BE2C (cell line): Measurements from ENCODE around the gene PDE2A.

Experiments used
- DNase-seq: peaks from one replicate; pipeline ENCODE4 v3.0.0-alpha.2; 2020
- H3K27me3 ChIP-seq: fragments of 250-450 bp; sonication (Bioruptor Pico); 2 replicates; pipeline ENCODE4 v1.5.1; 2020; ENCODE audit warnings: mild to moderate bottlenecking
- H3K36me3 ChIP-seq: fragments of 250-450 bp; sonication (Bioruptor Pico); 2 replicates; pipeline ENCODE4 v1.5.1; 2020; ENCODE audit warnings: mild to moderate bottlenecking
- H3K4me1 ChIP-seq: fragments of 250-450 bp; sonication (Bioruptor Pico); 2 replicates; pipeline ENCODE4 v1.5.1; 2020
- H3K4me3 ChIP-seq: 2 replicates; pipeline ENCODE4 v1.5.1; 2011; ENCODE audit warnings: low read depth, low read length
- H3K9me3 ChIP-seq: fragments of 250-450 bp; sonication (Bioruptor Pico); 2 replicates; pipeline ENCODE4 v1.5.1; 2020
- TF ChIP-seq, protein P1 (sequence below): IDR thresholded peaks from 2 replicates; pipeline ENCODE4 v1.5.1; 2012; ENCODE audit warnings: mild to moderate bottlenecking, low read depth, low read length

The PDE2A gene

DNA sequence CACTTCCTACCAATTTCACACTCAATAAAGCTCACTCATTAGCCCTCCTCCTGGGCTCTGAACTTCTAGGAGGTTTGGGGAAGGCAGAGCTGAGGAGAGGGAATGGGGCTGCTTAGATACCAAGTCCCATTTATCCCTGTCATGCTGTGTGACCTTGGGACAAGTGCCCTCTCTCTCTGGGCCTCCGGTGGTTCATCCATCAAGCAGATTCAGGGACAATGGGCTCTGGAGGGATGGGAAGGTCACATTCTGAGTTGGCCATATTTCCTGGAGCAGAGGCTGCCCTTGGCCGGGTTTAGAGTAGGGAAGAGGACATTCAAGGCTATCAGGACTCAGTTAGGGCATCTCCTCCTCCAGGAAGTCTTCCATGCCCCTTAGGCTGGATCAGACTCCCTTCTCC, 66.7 kb downstream of the PDE2A start:
- no peak for DNase-seq
- TF ChIP-seq, protein P1, sequence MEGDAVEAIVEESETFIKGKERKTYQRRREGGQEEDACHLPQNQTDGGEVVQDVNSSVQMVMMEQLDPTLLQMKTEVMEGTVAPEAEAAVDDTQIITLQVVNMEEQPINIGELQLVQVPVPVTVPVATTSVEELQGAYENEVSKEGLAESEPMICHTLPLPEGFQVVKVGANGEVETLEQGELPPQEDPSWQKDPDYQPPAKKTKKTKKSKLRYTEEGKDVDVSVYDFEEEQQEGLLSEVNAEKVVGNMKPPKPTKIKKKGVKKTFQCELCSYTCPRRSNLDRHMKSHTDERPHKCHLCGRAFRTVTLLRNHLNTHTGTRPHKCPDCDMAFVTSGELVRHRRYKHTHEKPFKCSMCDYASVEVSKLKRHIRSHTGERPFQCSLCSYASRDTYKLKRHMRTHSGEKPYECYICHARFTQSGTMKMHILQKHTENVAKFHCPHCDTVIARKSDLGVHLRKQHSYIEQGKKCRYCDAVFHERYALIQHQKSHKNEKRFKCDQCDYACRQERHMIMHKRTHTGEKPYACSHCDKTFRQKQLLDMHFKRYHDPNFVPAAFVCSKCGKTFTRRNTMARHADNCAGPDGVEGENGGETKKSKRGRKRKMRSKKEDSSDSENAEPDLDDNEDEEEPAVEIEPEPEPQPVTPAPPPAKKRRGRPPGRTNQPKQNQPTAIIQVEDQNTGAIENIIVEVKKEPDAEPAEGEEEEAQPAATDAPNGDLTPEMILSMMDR: no peak
- H3K4me3 ChIP-seq: no peak overlapping the region
- peaks cover under 1% of the 10 kb centered on the region; the same call in 1 of the 2 replicates for H3K4me1 ChIP-seq
- no peaks in the 10 kb centered on the region for H3K27me3 ChIP-seq
- no peaks in the 10 kb centered on the region for H3K9me3 ChIP-seq
- peaks cover 86% of the 10 kb centered on the region for H3K36me3 ChIP-seq

DNA sequence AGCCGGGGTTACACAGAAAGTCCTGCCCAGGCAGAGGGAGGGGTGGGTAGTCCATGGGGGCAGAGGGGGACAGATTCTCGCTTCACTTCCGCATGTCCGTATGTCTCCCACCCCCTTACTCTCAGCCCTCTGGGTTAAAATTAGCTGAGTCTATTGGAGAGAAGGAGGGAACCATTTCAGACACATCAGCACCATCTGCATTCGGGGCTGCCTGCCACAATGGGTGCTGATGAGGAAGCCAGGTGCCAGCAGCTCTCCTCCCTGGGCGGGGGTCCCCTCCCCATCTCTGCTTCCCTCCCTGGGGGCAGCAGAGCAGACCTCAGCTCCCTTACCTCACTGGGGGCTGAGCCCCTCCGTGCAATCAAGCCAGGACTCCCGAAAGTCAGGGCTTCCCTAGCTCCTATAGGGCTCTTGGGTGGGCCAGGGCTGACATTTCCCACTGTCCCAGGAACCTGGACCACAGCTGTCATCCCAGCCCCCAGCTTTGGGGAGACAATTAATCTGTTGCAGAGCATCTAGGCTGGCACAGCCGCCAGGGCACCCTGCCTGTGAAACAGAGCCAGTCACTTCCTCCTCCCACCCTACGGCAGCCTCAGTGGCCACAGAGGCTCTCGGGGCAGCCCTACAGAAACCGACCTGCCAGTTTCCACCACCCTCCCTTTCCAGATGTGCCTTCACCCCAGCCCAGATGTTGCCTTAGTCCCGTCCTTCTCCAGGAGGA, 67.3 kb downstream of the PDE2A start:
- H3K4me1 ChIP-seq: peaks cover 3% of the 10 kb centered on the region; the same call in 1 of the 2 replicates
- H3K27me3 ChIP-seq: no peaks in the 10 kb centered on the region

DNA sequence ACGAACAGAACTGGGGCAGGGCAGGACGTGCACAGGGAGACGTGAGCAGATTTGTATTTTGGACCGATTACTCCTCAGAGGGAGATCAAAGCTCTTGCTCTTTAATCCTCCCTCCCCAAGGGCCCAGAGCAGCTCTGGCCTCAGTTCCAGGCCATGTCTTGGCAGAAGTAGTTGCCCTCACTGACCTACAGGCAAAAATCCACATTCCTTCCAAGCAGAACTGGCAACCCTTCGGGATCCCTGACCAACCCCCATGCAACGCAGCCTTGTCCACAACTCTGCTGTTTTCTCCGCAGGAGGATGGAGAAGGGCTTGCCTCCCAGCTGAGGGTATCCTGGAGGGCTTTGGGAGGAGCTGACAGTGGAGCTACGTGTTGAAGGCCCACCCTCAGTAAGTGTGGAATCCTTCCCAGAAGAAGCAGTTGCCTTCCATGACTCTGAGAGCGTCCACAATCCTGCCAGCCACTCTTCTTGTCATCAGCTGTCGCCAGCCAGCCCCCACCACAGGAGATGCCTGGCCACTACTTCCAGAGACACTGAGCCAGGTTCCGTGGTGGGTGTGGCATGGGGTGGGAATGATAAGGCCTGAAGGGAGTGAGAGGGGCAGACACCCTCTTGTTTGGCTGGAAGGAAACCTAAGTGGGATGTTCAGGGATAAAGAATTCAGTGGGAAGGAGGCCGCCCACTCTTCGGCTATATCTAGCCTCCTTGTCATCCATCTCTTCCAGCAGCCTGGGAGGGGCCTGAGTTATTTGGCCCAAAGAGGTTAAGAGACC, 68.1 kb downstream of the PDE2A start:
- no peaks in the 10 kb centered on the region for H3K27me3 ChIP-seq
- no peak overlapping the region for H3K4me3 ChIP-seq
- H3K9me3 ChIP-seq: no peaks in the 10 kb centered on the region
- H3K4me1 ChIP-seq: peaks cover 3% of the 10 kb centered on the region; the same call in 1 of the 2 replicates
- peaks cover 90% of the 10 kb centered on the region for H3K36me3 ChIP-seq
- TF ChIP-seq, protein P1: no peak
- DNase-seq: no peak

More for the DNA sequence above, 67.3 kb downstream of the PDE2A start:
- TF ChIP-seq, protein P1: no peak
- H3K4me3 ChIP-seq: no peak overlapping the region
- H3K36me3 ChIP-seq: peaks cover 91% of the 10 kb centered on the region
- DNase-seq: no peak
- no peaks in the 10 kb centered on the region for H3K9me3 ChIP-seq

DNA sequence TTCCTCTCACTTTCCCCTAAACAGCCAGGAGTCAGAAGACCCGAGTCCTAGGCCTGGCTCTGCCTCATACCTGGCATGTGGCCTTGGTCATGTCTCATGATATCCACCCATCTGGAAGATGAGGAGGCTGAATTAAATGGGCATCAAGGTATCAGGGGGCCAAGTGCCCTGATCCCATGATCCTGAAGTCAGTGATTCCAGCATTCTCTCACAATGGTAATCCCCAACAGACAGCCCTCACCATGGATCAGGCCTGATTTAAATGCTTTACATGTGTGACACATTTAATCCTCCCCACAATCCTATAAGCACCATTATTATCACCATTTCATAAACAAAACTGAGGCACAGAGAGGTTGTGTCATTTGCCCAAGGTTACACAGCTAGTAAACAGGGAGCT, 70.0 kb downstream of the PDE2A start:
- Histone ChIP-seq H3K4me1 (peaks cover 3% of the 10 kb centered on the region; the same call in 1 of the 2 replicates), H3K4me3 (no peak overlapping the region), H3K36me3 (peaks cover 77% of the 10 kb centered on the region), H3K9me3 (no peaks in the 10 kb centered on the region), H3K27me3 (no peaks in the 10 kb centered on the region)
- DNase-seq: no peak
- TF ChIP-seq, protein P1: no peak

DNA sequence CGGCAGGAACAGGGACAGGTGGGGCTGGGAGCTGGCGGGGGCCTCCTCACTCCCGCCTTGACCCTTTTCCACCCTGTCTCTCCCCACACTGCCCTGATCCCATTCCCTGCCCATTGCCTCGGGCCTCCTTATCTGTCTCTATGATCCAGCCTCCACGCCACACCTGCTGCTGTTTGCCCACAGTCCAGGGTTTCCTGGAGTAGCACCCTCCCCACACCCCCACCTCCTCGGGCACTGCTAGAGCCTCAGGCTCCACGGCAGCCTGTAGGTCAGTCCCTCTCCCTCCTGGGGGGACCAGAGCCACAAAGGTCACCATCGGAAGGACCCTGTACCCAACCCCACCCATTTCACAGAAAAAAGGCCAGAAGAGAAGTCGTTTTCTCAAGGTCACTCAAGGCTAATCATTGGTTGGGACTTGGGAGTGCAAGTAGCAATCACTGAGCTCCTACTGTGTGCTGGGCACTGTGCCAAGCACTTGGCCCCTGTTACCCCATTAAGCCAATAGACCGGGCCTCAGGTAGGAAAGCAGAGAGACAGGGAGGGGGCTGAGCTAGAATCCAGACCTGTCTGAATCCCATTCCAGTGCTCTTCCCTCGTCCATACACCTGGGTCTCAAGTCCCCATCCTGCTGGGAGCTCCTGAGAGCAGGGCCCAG, 71.8 kb downstream of the PDE2A start:
- Histone ChIP-seq H3K4me3 (no peak overlapping the region), H3K36me3 (peaks cover 73% of the 10 kb centered on the region), H3K4me1 (peaks cover 3% of the 10 kb centered on the region; the same call in 1 of the 2 replicates), H3K27me3 (no peaks in the 10 kb centered on the region), H3K9me3 (no peaks in the 10 kb centered on the region)
- TF ChIP-seq, protein P1: no peak
- DNase-seq: no peak
